ENCODE results near the gene RXFP2. TPM values are rescaled to one million over a fixed set of nuclear protein-coding genes. Genes with fewer than 3 reads are reported as not detected.

RXFP2 gene
- total and polyA plus RNA-seq, 2 experiments from 2014 or later: not detected

DNA sequence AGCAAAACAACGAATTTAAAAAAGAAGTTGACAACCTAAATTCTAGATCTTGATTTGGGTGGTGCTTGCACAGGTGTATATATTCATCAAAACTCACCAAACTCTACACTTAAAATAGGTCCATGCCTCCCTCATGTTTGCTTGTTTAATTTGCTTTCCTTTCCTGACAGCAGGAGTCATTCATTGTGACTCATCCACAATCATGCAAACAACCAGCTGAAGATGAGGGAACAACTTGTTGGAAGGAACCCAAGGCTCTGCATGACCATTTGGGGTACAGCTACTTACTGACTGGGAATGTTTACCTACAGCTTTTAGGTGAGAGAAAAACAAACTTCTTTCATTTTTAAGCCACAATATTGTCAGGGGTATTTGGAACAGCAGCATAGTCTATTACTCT lies 96.6 kb downstream of the RXFP2 start:
- Histone ChIP-seq H3K36me3 (replicated peaks; ENCODE audit: insufficient read depth, low read depth) (no peaks in the 10 kb centered on the region), H3K4me2 (no peak overlapping the region), H3K27me3 (peaks cover 15% of the 10 kb centered on the region), H2AFZ (no peak overlapping the region), H3K9me2 (replicated peaks; ENCODE audit: insufficient read depth) (no peaks in the 10 kb centered on the region), H3K4me1 (ENCODE audit: insufficient read depth) (no peaks in the 10 kb centered on the region), H3K9me3 (ENCODE audit: low read depth) (no peaks in the 10 kb centered on the region), H3K79me2 (no peaks in the 10 kb centered on the region), H3K4me3 (no peak overlapping the region), H4K20me1 (ENCODE audit: insufficient read depth, poor library complexity, severe bottlenecking) (no peaks in the 10 kb centered on the region), H3K27ac (no peak overlapping the region)
- TF ChIP-seq, protein P1, sequence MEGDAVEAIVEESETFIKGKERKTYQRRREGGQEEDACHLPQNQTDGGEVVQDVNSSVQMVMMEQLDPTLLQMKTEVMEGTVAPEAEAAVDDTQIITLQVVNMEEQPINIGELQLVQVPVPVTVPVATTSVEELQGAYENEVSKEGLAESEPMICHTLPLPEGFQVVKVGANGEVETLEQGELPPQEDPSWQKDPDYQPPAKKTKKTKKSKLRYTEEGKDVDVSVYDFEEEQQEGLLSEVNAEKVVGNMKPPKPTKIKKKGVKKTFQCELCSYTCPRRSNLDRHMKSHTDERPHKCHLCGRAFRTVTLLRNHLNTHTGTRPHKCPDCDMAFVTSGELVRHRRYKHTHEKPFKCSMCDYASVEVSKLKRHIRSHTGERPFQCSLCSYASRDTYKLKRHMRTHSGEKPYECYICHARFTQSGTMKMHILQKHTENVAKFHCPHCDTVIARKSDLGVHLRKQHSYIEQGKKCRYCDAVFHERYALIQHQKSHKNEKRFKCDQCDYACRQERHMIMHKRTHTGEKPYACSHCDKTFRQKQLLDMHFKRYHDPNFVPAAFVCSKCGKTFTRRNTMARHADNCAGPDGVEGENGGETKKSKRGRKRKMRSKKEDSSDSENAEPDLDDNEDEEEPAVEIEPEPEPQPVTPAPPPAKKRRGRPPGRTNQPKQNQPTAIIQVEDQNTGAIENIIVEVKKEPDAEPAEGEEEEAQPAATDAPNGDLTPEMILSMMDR (IDR thresholded peaks at IDR 0.05; ENCODE audit: poor library complexity): no peak
- no peak for TF ChIP-seq EZH2 (IDR thresholded peaks at IDR 0.05; ENCODE audit: borderline replicate concordance)
- TF ChIP-seq EZH2phosphoT487 (IDR thresholded peaks at IDR 0.05; ENCODE audit: low read depth, severe bottlenecking, unreplicated experiment): no peak
- 92% methylated on average over 1 of the region's 1 CpG for WGBS (ENCODE audit: low lambda C conversion rate, missing lambda C conversion rate)
- DNase-seq (ENCODE audit: low spot score): no peak

DNA sequence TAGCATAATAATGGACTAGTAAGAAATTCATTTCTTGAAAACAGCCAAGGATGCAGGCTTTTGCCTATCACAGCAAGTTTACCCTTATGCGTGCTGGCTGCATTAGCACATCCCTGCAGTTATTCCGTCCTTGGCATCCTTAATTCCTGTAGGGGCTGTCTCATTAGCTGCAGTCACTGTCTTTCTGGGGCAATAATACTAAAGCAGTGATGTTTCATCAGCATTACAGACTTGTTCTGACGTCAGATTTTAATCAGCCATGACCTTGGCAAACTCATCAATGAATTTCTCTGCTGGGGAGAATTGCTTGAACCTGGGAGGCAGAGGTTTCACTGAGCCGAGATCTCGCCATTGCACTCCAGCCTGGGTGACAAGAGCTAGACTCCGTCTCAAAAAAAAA lies 103.7 kb downstream of the RXFP2 start:
- no peaks in the 10 kb centered on the region for H3K4me1 ChIP-seq (ENCODE audit: insufficient read depth)
- no peaks in the 10 kb centered on the region for H4K20me1 ChIP-seq (ENCODE audit: insufficient read depth, poor library complexity, severe bottlenecking)
- no peaks in the 10 kb centered on the region for H3K79me2 ChIP-seq
- H3K27ac ChIP-seq: no peak overlapping the region
- H3K9me2 ChIP-seq (replicated peaks; ENCODE audit: insufficient read depth): no peaks in the 10 kb centered on the region
- TF ChIP-seq, protein P1 (IDR thresholded peaks at IDR 0.05; ENCODE audit: poor library complexity): no peak
- TF ChIP-seq EZH2phosphoT487 (IDR thresholded peaks at IDR 0.05; ENCODE audit: low read depth, severe bottlenecking, unreplicated experiment) (no peak), EZH2 (IDR thresholded peaks at IDR 0.05; ENCODE audit: borderline replicate concordance) (no peak)
- no peak overlapping the region for H3K4me2 ChIP-seq
- no peaks in the 10 kb centered on the region for H3K36me3 ChIP-seq (replicated peaks; ENCODE audit: insufficient read depth, low read depth)
- H3K9me3 ChIP-seq (ENCODE audit: low read depth): no peaks in the 10 kb centered on the region
- no peak for DNase-seq (ENCODE audit: low spot score)
- H3K4me3 ChIP-seq: no peak overlapping the region
- H3K27me3 ChIP-seq: peaks cover 58% of the 10 kb centered on the region
- no peak overlapping the region for H2AFZ ChIP-seq
- WGBS (ENCODE audit: low lambda C conversion rate, missing lambda C conversion rate): 82% methylated on average over 6 of the region's 6 CpGs

DNA sequence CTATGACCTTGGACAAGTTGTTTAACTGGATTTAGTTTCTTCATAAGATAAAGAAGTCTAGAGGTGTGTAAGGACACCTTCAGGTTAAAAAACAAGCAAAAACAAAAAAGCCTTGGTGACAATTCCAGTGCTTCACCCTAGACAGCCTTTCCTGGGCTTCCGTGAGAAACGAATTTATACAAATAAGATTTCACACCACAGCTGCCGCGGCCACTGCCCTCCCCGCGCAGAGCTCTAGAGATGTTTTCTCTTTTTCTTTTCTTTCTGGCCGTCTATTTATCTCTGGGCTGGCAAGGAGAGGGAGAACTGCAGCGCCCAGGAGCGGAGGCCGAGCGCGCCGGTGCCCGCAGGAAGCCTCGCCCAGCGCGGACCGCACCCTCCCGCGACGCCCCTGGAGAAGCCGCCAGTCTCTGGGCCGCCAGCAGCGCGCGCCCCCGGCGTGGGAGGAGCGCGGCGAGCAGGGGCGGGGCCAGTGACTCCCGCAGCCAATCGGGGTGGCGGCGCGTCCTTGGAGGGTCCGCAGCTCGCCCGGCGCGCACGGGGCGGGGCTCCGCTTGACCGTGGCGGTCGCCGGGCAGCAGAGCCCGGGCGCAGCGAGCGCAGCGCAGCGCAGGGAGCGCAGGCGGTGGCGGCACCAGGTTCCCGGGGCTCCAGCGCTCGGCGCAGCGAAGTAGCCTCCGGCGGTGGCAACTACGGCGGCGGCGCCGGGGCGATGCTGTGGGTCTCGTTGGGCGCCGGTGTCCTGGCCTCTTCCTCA lies 107.0 kb downstream of the RXFP2 start:
- no peaks in the 10 kb centered on the region for H3K9me3 ChIP-seq (ENCODE audit: low read depth)
- H3K4me3 ChIP-seq: peak overlapping the region; percentile 64
- TF ChIP-seq, protein P1 (IDR thresholded peaks at IDR 0.05; ENCODE audit: poor library complexity): no peak
- no peak for TF ChIP-seq EZH2phosphoT487 (IDR thresholded peaks at IDR 0.05; ENCODE audit: low read depth, severe bottlenecking, unreplicated experiment)
- TF ChIP-seq EZH2 (IDR thresholded peaks at IDR 0.05; ENCODE audit: borderline replicate concordance): no peak
- under 1% methylated on average over 63 of the region's 74 CpGs for WGBS (ENCODE audit: low lambda C conversion rate, missing lambda C conversion rate)
- peak overlapping the region; percentile 99 for H3K4me2 ChIP-seq
- H2AFZ ChIP-seq: peak overlapping the region; percentile 80
- no peak overlapping the region for H3K27ac ChIP-seq
- H3K9me2 ChIP-seq (replicated peaks; ENCODE audit: insufficient read depth): no peaks in the 10 kb centered on the region
- peaks cover 65% of the 10 kb centered on the region for H3K27me3 ChIP-seq
- H3K4me1 ChIP-seq (ENCODE audit: insufficient read depth): no peaks in the 10 kb centered on the region
- no peaks in the 10 kb centered on the region for H3K79me2 ChIP-seq
- peak; percentile 93 for DNase-seq (ENCODE audit: low spot score)
- H4K20me1 ChIP-seq (ENCODE audit: insufficient read depth, poor library complexity, severe bottlenecking): no peaks in the 10 kb centered on the region
- no peaks in the 10 kb centered on the region for H3K36me3 ChIP-seq (replicated peaks; ENCODE audit: insufficient read depth, low read depth)

Data from hepatocyte (in vitro differentiated cells).